HepG2 (cell line): Measurements from ENCODE around the gene FOSL2. TPM values are rescaled to one million over a fixed set of nuclear protein-coding genes. Genes with fewer than 3 reads are reported as not detected.
A peak's percentile ranks its signal among the peaks of the same experiment; 100 is the strongest.

Experiments
- ESRRA ChIP-seq: sonication (generic); formaldehyde crosslinking; IDR thresholded peaks from 2 replicates; pipeline ENCODE4 v1.5.1; 2020; ENCODE audit warnings: mild to moderate bottlenecking, low read depth, missing genetic modification reagents
- KIAA2018 ChIP-seq: sonication (generic); formaldehyde crosslinking; IDR thresholded peaks from 2 replicates; pipeline ENCODE4 v1.5.0; 2020; ENCODE audit warnings: mild to moderate bottlenecking, missing genetic modification reagents, borderline replicate concordance
- MEF2D ChIP-seq: sonication (generic); formaldehyde crosslinking; IDR thresholded peaks from 2 replicates; pipeline ENCODE4 v1.5.1; 2020; ENCODE audit warnings: mild to moderate bottlenecking, missing genetic modification reagents
- MYPOP ChIP-seq: sonication (generic); formaldehyde crosslinking; IDR thresholded peaks from 2 replicates; pipeline ENCODE4 v1.8.1; 2023; ENCODE audit warnings: mild to moderate bottlenecking, moderate library complexity, missing genetic modification reagents
- PHB2 ChIP-seq: fragments of 450-650 bp; IDR thresholded peaks from 2 replicates; pipeline ENCODE4 v1.6.1; 2018; ENCODE audit not compliant: partially characterized antibody
- RXRA ChIP-seq: sonication (generic); formaldehyde crosslinking; IDR thresholded peaks from 2 replicates; pipeline ENCODE4 v1.5.1; 2020; ENCODE audit warnings: missing genetic modification reagents
- ZBTB34 ChIP-seq: sonication (generic); formaldehyde crosslinking; IDR thresholded peaks from 2 replicates; pipeline ENCODE4 v1.8.0; 2022; ENCODE audit warnings: mild to moderate bottlenecking, missing genetic modification reagents
- ZMAT5 ChIP-seq: sonication (generic); formaldehyde crosslinking; IDR thresholded peaks from 2 replicates; pipeline ENCODE4 v1.5.0; 2020; ENCODE audit warnings: mild to moderate bottlenecking, low read depth, missing genetic modification reagents, borderline replicate concordance
- ZNF337 ChIP-seq: sonication (generic); formaldehyde crosslinking; IDR thresholded peaks from 2 replicates; pipeline ENCODE4 v1.5.1; 2020; ENCODE audit warnings: missing genetic modification reagents, low read depth, mild to moderate bottlenecking, borderline replicate concordance
- ZNF558 ChIP-seq: sonication (generic); formaldehyde crosslinking; IDR thresholded peaks from 2 replicates; pipeline ENCODE4 v1.9.0; 2022; ENCODE audit warnings: mild to moderate bottlenecking, missing genetic modification reagents, borderline replicate concordance
- ZNF766 ChIP-seq: sonication (generic); formaldehyde crosslinking; IDR thresholded peaks from 2 replicates; pipeline ENCODE4 v1.5.0; 2020; ENCODE audit warnings: missing genetic modification reagents, borderline replicate concordance
- ZNF816 ChIP-seq: sonication (generic); formaldehyde crosslinking; IDR thresholded peaks from 2 replicates; pipeline ENCODE4 v1.8.0; 2022; ENCODE audit warnings: missing genetic modification reagents, mild to moderate bottlenecking, borderline replicate concordance
- polyA plus RNA-seq, 8 experiments: library from polyadenylated mRNA; depleted of rRNA in 3 of 8; stranded (reverse) in 7 of 8; unstranded in 1 of 8; fragments of >200 nt; fragmentation: Illumina TruSeq in 4 of 8; extraction: Trizol in 4 of 8; gene quantifications; 2 replicates each; pipeline versions ENCODE4 v1.2.1 to v1.2.3, GENCODE V29; 2011 to 2016; ENCODE audit warnings: low read depth in 4 of 8, missing spikeins in 1 of 8, mixed read lengths in 1 of 8; ENCODE audit not compliant: insufficient read depth in 1 of 8
- total RNA-seq, 5 experiments: library from RNA; depleted of rRNA; stranded (reverse); fragments of >200 nt; fragmentation: Illumina TruSeq; extraction: Trizol; gene quantifications; 2 replicates each; pipeline ENCODE4 v1.2.3, GENCODE V29; 2016; ENCODE audit warnings: low read depth in 1 of 5
- TF ChIP-seq, protein P1 (sequence below): sonication (generic); formaldehyde crosslinking; IDR thresholded peaks from 2 replicates; pipeline ENCODE4 v1.5.1; 2020; ENCODE audit warnings: missing genetic modification reagents, mild to moderate bottlenecking, borderline replicate concordance

The FOSL2 gene
- total and polyA plus RNA-seq, 2 of the 13 experiments (the other 11 are each of a cell fraction or from before 2014, with no cell fraction given) = 3.4 to 18.1 TPM

GRCh38 chr2:28390241-28390745, 2.4 kb upstream of the FOSL2 start (continued):
- TF ChIP-seq KIAA2018 (CRISPR knock-in tag) (no peak), PHB2 (no peak), ZMAT5 (CRISPR knock-in tag) (no peak), RXRA (CRISPR knock-in tag) (0 out of 2 replicates have a peak, but pooled peaks have one; percentile 28), ZNF558 (no peak), ZBTB34 (CRISPR knock-in tag) (no peak), ZNF337 (CRISPR knock-in tag) (no peak), ZNF816 (CRISPR knock-in tag) (no peak), ZNF766 (CRISPR knock-in tag) (no peak), ESRRA (CRISPR knock-in tag) (peak; percentile 26; the same call in 1 of the 2 replicates), MYPOP (CRISPR knock-in tag) (peak; percentile 43; the same call in 1 of the 2 replicates), MEF2D (CRISPR knock-in tag) (no peak)
- TF ChIP-seq, protein P1, sequence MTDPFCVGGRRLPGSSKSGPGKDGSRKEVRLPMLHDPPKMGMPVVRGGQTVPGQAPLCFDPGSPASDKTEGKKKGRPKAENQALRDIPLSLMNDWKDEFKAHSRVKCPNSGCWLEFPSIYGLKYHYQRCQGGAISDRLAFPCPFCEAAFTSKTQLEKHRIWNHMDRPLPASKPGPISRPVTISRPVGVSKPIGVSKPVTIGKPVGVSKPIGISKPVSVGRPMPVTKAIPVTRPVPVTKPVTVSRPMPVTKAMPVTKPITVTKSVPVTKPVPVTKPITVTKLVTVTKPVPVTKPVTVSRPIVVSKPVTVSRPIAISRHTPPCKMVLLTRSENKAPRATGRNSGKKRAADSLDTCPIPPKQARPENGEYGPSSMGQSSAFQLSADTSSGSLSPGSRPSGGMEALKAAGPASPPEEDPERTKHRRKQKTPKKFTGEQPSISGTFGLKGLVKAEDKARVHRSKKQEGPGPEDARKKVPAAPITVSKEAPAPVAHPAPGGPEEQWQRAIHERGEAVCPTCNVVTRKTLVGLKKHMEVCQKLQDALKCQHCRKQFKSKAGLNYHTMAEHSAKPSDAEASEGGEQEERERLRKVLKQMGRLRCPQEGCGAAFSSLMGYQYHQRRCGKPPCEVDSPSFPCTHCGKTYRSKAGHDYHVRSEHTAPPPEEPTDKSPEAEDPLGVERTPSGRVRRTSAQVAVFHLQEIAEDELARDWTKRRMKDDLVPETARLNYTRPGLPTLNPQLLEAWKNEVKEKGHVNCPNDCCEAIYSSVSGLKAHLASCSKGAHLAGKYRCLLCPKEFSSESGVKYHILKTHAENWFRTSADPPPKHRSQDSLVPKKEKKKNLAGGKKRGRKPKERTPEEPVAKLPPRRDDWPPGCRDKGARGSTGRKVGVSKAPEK = no peak
